PC-9 (cell line): ENCODE data around the gene ZIK1. TPM values are rescaled to one million over a fixed set of nuclear protein-coding genes. Genes with fewer than 3 reads are reported as not detected.

Source experiments
- BruUV-seq: library from RNA; stranded (reverse); fragments of 400-500 nt; replicated peaks from 2 replicates; lab custom pipeline; 2021; lab: Mats Ljungman, UMichigan
- CTCF ChIA-PET: fragments of 300-600 bp; sonication (Branson Sonifier 250); formaldehyde crosslinking; loops from one replicate; lab custom pipeline; 2022; ENCODE audit warnings: antibody characterized with exemption; lab: Charles Lee
- POLR2A ChIA-PET: fragments of 300-600 bp; sonication (Branson Sonifier 250); formaldehyde crosslinking; loops from one replicate; lab custom pipeline; 2022; ENCODE audit warnings: antibody characterized with exemption; ENCODE audit not compliant: unreplicated experiment; lab: Charles Lee
- DNase-seq, 2 experiments: peaks; one replicate each; pipeline versions ENCODE4 v3.0.0 to v3.0.0-alpha.2; 2015 to 2022; ENCODE audit warnings: mixed read lengths in 1 of 2
- H2AFZ ChIP-seq: fragments of 200-600 bp; sonication (generic); 2 replicates; pipeline ENCODE4 v1.8.1; 2017; ENCODE audit warnings: antibody characterized with exemption
- H3F3A ChIP-seq: fragments of 200-600 bp; sonication (generic); 2 replicates; pipeline ENCODE4 v1.8.1; 2017; ENCODE audit warnings: antibody characterized with exemption, mild to moderate bottlenecking, low read depth; ENCODE audit not compliant: insufficient read depth
- H3K27ac ChIP-seq: fragments of 200-600 bp; sonication (generic); 2 replicates; pipeline ENCODE4 v1.6.1; 2016; ENCODE audit warnings: mixed run types
- H3K27me3 ChIP-seq: fragments of 200-600 bp; sonication (generic); 2 replicates; pipeline ENCODE4 v1.6.1; 2016; ENCODE audit warnings: low read depth, mixed run types; ENCODE audit not compliant: insufficient read depth
- H3K36me3 ChIP-seq: fragments of 200-600 bp; sonication (generic); 2 replicates; pipeline ENCODE4 v1.6.1; 2016; ENCODE audit warnings: low read depth, mixed run types
- H3K4me1 ChIP-seq: fragments of 200-600 bp; sonication (generic); replicated peaks from 2 replicates; pipeline ENCODE4 v1.6.1; 2016; ENCODE audit warnings: mixed run types; ENCODE audit not compliant: insufficient read depth
- H3K4me2 ChIP-seq: fragments of 200-600 bp; sonication (generic); 2 replicates; pipeline ENCODE4 v1.6.1; 2017; ENCODE audit warnings: mixed run types
- H3K4me3 ChIP-seq: fragments of 200-600 bp; sonication (generic); 2 replicates; pipeline ENCODE4 v1.6.1; 2016; ENCODE audit warnings: mixed run types
- H3K79me2 ChIP-seq: fragments of 200-600 bp; sonication (generic); 2 replicates; pipeline ENCODE4 v1.6.1; 2017; ENCODE audit warnings: low read depth, mixed run types
- H3K9me2 ChIP-seq: fragments of 200-600 bp; sonication (generic); 2 replicates; pipeline ENCODE4 v1.8.1; 2017; ENCODE audit warnings: mild to moderate bottlenecking; ENCODE audit not compliant: insufficient read depth
- H3K9me3 ChIP-seq: fragments of 200-600 bp; sonication (generic); 2 replicates; pipeline ENCODE4 v1.8.1; 2016; ENCODE audit warnings: low read depth; ENCODE audit not compliant: insufficient read depth
- H4K20me1 ChIP-seq: fragments of 200-600 bp; sonication (generic); 2 replicates; pipeline ENCODE4 v1.8.1; 2017; ENCODE audit not compliant: insufficient read depth
- EZH2 ChIP-seq: fragments of 200-600 bp; sonication (generic); IDR thresholded peaks from 2 replicates; pipeline ENCODE4 v1.8.0; 2017; ENCODE audit warnings: antibody characterized with exemption, low read depth
- intact Hi-C: fragments of 100-400 bp; cut with micrococcal nuclease; formaldehyde crosslinking; loops from one replicate; pipeline ENCODE4 v1.10.0; 2022; ENCODE audit not compliant: unreplicated experiment
- total RNA-seq: library from RNA; stranded (reverse); gene quantifications from 2 replicates; pipeline ENCODE4 v1.2.3, GENCODE V29; 2021
- TF ChIP-seq, protein P1 (sequence below): fragments of 200-600 bp; sonication (generic); conservative IDR thresholded peaks from 2 replicates; pipeline ENCODE4 v1.6.1; 2017; ENCODE audit warnings: mixed run types, antibody characterized with exemption, mild to moderate bottlenecking, moderate library complexity

ZIK1 gene
- total RNA-seq, 1 experiment from 2014 or later, result 2.2 TPM

DNA sequence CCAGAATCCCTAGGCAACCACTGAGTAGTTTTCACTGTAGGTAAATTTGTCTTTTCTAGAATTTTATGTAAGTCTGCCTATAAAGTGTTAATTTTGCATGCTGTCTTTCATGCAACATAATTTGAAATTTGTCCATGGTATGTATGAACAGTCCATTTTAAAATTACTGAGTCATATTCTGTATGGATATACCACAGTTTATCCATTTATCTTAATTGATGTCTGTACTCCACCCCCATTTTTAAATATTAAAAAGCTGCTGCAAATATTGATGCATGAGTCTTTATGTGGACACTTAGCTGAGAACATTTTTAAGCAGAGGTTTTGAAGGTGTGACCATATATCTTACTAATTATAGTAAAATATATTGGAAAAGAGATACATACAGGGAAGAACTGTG, 39.1 kb downstream of the ZIK1 start:
- TF ChIP-seq, protein P1, sequence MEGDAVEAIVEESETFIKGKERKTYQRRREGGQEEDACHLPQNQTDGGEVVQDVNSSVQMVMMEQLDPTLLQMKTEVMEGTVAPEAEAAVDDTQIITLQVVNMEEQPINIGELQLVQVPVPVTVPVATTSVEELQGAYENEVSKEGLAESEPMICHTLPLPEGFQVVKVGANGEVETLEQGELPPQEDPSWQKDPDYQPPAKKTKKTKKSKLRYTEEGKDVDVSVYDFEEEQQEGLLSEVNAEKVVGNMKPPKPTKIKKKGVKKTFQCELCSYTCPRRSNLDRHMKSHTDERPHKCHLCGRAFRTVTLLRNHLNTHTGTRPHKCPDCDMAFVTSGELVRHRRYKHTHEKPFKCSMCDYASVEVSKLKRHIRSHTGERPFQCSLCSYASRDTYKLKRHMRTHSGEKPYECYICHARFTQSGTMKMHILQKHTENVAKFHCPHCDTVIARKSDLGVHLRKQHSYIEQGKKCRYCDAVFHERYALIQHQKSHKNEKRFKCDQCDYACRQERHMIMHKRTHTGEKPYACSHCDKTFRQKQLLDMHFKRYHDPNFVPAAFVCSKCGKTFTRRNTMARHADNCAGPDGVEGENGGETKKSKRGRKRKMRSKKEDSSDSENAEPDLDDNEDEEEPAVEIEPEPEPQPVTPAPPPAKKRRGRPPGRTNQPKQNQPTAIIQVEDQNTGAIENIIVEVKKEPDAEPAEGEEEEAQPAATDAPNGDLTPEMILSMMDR, result no peak
- TF ChIP-seq EZH2, result no peak
- no peak overlapping the region for H3K4me3 ChIP-seq
- no peaks in the 10 kb centered on the region for H3K4me1 ChIP-seq
- no peaks in the 10 kb centered on the region for H4K20me1 ChIP-seq
- CTCF ChIA-PET, result no interaction called here
- H2AFZ ChIP-seq, result no peak overlapping the region
- peaks cover 14% of the 10 kb centered on the region for H3F3A ChIP-seq
- H3K36me3 ChIP-seq, result peaks cover 60% of the 10 kb centered on the region
- no peak overlapping the region for H3K4me2 ChIP-seq
- intact Hi-C loops, result no loop called here
- 0 out of 2 replicates have a peak, but pooled peaks cover 3% of the 10 kb centered on the region for H3K79me2 ChIP-seq
- H3K27ac ChIP-seq, result no peak overlapping the region
- H3K9me2 ChIP-seq, result no peaks in the 10 kb centered on the region
- no peaks in the 10 kb centered on the region for H3K27me3 ChIP-seq
- POLR2A ChIA-PET, result no interaction called here
- H3K9me3 ChIP-seq, result peaks cover 89% of the 10 kb centered on the region
- no peak for DNase-seq
- BruUV-seq, result no TSS peak

DNA sequence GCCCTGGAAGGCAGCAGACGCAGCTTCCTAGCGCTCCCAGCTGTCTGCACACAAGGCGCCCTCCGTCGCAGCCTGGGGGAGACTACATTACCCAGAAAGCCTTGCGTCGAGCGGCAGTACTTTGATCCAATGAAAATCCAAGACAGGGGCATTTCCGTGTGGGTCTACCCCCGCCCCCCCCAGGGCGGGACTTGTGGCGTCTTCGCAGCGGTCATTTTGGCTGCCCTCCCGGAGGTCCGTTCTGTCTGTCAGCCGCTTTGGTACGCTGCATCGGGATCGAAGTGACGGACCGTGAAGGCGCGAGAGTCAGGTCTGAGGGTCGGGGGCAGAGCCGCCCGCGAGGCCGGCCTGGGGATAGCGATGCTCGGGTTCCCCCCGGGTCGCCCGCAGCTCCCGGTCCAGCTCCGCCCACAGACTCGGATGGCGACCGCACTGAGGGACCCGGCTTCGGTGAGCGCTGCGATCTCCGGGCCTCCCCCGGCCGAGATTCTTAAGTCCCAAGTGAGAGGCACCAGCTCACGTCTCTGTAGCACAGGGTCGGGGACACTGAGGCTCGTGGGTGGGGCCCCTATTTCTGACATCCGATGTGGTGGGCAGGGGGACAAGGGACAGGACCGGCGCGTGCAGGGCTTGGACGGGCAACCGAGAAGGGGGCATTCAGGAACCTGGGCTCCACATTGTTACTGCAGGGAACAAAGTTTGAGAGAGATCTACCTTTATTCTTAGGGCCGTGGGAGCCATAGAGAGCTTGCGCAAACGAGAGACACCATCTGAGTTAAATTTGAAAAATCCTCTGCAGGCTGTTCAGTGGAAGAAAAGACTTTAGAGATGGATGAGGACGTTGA, 49.3 kb downstream of the ZIK1 start, which contains the start of gene ZNF211:
ZNF211 (plus strand) TSS at position 182 of the 845 bp plus-strand sequence; CDS start at position 361, 179 bp downstream.
- intact Hi-C loops, result loop anchor here (1.0 to 5.0 kb wide), 3 partner anchors 19 to 76 kb away; partner anchors contain the start of genes ZNF134, ZNF550 and ZNF551
- H3K9me3 ChIP-seq, result peaks cover 19% of the 10 kb centered on the region
- H3K9me2 ChIP-seq, result no peaks in the 10 kb centered on the region
- H4K20me1 ChIP-seq, result no peaks in the 10 kb centered on the region
- CTCF ChIA-PET, result interaction anchor here (0.6 kb wide), 1 partner anchor 193 kb away, joined by 3 read pairs; no protein-coding TSS in a partner anchor
- H3F3A ChIP-seq, result no peaks in the 10 kb centered on the region
- POLR2A ChIA-PET, result interaction anchor here (0.5 to 0.7 kb wide), 5 partner anchors 136 to 900 kb away, joined by 3 to 15 read pairs (median 3); partner anchors contain the start of gene ZNF586
- TF ChIP-seq, protein P1, result no peak
- TF ChIP-seq EZH2, result no peak
- H3K4me3 ChIP-seq, result peak within 1 kb of the TSS; percentile 74
- DNase-seq, result peak; percentile 90 to 91
- no peak within 1 kb of the TSS for H3K27ac ChIP-seq
- peaks cover 9% of the 10 kb centered on the region; the same call in 1 of the 2 replicates for H3K79me2 ChIP-seq
- H3K36me3 ChIP-seq, result peaks cover 20% of the 10 kb centered on the region
- no peaks in the 10 kb centered on the region for H3K27me3 ChIP-seq
- BruUV-seq, result no TSS peak
- peak within 1 kb of the TSS; percentile 98 for H2AFZ ChIP-seq
- H3K4me2 ChIP-seq, result peak within 1 kb of the TSS; percentile 91
- peaks cover 7% of the 10 kb centered on the region for H3K4me1 ChIP-seq

DNA sequence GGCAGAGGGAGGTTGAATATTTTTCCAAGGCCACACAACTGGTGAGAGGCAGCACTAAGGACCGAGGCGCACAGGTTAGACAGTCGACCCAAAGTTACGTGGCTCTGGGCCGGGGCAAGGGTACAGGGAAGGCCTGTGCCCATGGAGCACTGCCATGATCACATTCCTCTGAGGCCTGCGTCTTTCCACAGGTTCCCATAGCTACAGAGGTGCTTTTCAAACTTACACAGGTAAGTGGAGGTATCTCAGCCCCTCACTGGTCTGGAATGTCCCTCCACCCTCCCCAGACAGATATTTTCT, 49.8 kb downstream of the ZIK1 start:
- Histone ChIP-seq H3K27ac (no peak overlapping the region), H3F3A (no peaks in the 10 kb centered on the region), H3K4me1 (peaks cover 7% of the 10 kb centered on the region), H3K79me2 (peaks cover 9% of the 10 kb centered on the region; the same call in 1 of the 2 replicates), H4K20me1 (no peaks in the 10 kb centered on the region), H3K4me2 (peak overlapping the region; percentile 91), H3K4me3 (peak overlapping the region; percentile 74), H3K27me3 (no peaks in the 10 kb centered on the region), H3K36me3 (peaks cover 25% of the 10 kb centered on the region), H3K9me3 (peaks cover 21% of the 10 kb centered on the region), H3K9me2 (no peaks in the 10 kb centered on the region), H2AFZ (peak overlapping the region; percentile 98)
- BruUV-seq, result no TSS peak
- ChIA-PET POLR2A (interaction anchor here (0.5 to 0.6 kb wide), 2 partner anchors 283 to 297 kb away, joined by 3 to 15 read pairs; no protein-coding TSS in a partner anchor), CTCF (no interaction called here)
- TF ChIP-seq, protein P1, result no peak
- TF ChIP-seq EZH2, result no peak
- DNase-seq, result no peak
- intact Hi-C loops, result loop anchor here (1.0 to 5.0 kb wide), 3 partner anchors 19 to 76 kb away; partner anchors contain the start of genes ZNF134, ZNF550 and ZNF551
